Activated CD4-positive, alpha-beta T cell treated with anti-CD3 and anti-CD28 coated beads for 4 hours (primary cell): ENCODE data around the gene SRSF9.
"Not testable (repeated sequence)": the region's sequence is repeated elsewhere in the genome, so short reads cannot be mapped to it uniquely, and the experiment has no call there.

Source experiments
- DNase-seq, 2 donors: peaks; one replicate each; pipeline ENCODE4 v3.0.0-alpha.2; 2020

SRSF9 gene, protein sequence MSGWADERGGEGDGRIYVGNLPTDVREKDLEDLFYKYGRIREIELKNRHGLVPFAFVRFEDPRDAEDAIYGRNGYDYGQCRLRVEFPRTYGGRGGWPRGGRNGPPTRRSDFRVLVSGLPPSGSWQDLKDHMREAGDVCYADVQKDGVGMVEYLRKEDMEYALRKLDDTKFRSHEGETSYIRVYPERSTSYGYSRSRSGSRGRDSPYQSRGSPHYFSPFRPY

DNA sequence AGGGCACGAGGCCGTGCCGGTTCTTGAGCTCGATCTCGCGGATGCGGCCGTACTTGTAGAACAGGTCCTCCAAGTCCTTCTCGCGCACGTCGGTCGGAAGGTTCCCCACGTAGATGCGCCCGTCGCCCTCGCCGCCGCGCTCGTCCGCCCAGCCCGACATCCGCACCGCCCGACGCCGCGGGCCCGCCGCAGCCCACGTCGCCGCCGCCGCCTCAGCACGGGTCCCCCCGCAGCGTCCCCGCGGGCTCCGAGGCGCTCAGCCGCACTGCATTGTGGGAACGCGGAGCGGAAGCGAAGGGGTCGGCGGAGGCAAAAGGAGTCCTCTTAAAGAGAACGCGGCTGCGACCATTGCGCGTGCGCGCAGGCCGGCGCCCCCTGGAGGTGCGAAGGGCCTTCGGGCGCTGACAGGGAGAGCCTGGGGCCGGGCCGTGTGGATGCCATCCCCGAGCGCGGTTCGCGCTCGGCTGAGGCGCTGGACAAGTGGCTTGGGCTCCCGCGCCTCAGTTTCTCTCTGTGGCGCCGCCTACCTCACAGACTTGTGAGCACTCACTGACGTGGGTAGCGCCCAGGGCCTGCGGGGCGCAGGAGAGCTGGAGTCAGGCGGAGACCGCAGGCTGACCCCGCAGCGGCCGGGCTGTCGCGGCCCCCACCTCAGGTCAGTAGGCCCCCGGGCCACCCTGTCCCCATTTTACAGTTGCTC lies at the start of gene SRSF9:
TSS of gene SRSF9 (minus strand) at position 299 of the 700 bp plus-strand sequence. CDS start at position 160, 139 bp downstream.
- peak; percentile 95 to 96 for DNase-seq

DNA sequence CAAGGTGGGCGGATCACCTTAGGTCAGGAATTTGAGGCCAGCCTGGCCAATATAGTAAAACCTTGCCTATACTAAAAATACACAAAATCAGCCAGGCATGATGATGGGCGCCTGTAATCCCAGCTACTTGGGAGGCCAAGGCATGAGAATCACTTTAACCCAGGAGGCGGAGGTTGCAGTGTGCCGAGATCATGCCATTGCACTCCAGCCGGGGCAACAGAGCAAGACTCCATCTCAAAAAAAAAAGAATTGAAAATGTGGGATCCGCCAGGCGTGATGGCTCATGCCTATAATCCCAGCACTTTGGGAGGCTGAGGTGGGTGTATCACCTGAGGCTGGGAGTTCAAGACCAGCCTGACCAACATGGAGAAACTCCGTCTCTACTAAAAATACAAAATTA lies 49.8 kb upstream of the SRSF9 start:
- DNase-seq: not testable (repeated sequence)

DNA sequence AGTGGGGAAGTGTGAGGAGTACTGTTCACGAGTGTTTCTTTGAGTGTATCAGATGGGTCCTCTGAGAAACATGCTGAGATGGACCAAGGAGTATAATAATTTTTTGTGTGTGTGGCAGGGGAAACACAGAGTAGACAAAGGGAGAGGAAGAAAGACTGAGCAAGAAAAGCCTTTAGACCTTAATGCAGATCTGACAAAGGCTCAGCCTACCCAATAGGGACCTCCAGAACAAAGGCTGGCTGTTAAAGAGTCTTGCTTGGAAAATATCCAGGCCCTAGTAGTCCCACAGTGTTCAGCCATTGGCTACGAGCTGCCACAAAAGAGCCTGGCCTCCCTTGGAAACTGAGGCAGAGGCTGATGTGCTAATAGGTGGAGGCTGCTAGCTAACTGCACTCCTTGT lies 45.9 kb upstream of the SRSF9 start:
- DNase-seq: no peak

DNA sequence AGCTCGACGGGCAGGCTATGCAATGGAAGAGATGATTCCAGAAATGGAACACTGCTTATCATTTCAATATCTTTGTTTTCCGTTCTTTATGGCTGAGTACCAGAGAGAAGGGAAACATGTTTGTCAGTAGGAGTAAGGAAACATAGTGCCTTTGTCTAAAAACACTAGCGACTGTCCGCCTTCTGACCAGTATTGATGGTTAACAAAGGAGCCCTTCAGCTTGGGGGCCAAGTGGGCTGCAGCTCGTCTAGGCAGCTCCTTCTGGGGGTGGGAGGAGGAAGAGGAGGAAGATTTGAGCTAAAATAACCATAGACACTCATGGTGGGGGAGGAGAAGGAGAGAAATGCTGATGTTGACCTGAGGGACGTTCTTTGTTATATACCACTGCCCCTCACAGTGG lies 44.5 kb upstream of the SRSF9 start:
- no peak for DNase-seq

DNA sequence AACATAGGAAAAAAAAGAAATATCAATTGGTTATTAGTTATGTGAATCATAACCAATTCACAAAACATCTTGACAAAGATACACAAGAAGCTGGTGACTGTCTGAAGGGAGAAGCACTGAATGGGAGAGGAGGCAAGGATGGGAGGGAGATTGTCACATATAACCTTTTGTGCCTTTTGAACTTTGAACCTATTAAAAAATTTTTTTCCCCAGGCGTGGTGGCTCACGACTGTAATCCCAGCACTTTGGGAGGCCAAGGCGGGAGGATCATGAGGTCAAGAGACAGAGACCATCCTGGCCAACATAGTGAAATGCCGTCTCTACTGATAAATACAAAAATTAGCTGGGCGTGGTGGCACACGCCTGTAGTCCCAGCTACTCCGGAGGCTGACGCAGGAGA lies 39.0 kb upstream of the SRSF9 start:
- DNase-seq: no peak

DNA sequence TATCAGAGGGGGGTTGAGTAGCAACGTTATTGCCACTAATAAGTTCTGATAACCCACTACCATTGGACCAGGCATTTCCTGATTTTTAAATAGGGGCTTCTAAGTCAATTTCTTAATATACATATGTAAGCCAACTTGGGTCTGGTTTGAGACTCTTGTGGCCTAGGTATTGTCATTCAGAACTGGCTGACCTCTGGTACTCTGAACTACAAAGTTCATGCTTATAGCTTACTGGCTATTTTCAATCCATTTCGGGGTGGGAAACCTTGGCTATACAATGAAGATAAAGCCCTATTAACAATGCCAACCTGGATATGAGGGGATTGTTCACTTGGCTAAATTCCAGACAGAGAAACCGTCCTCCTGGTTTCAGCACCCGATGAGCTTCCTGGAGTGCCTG lies 35.0 kb upstream of the SRSF9 start:
- DNase-seq: no peak

DNA sequence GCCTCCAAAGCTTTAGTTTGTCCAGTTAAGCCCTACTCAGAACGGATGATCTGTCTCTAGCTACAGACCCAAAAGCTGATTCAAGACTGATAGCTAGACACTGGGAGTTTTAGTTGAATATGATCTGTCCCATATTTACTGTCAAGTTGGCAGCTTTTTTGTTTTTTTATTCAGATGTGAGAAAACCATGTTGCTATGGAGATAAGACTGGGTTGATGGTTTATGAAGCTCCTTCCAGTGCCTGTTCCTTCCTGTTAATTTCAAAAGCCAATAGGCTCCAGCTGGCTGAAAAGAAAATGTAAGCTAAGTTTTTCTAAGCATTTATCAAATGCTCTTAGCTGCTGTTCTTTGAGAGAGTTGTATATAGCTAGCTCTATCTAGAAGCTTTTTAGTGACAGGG lies 31.0 kb upstream of the SRSF9 start:
- DNase-seq: no peak

DNA sequence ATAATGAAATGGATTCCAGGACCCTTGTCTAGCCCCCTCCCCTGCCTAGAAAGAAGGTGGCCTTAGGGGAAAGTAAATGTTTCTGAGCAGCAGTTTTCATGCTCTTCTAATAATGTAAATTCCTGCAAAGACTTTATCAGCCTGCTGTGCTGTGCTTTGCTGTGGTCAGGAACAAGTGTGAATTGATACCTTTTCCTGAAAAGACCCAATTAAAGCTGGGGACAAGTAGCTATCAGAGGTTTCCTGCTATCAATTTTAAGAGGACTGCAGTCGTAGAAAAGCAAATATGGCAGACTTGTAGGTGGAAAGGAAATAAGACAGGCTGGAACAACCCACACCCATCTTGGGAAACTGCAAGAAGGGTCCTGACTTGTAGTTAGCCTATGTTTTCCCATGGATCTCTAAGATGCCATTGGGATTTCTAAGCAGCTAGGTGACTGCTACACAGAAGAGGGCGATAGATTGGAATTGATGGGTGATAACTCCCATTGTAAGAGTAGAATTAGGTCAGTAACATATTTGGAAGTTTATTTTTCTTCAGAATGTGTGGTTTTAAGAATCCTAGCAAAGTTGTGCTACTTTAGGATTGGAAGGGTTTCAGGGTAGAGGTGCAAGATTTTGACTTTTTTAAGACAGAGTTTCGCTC lies 29.4 kb upstream of the SRSF9 start:
- DNase-seq: no peak

DNA sequence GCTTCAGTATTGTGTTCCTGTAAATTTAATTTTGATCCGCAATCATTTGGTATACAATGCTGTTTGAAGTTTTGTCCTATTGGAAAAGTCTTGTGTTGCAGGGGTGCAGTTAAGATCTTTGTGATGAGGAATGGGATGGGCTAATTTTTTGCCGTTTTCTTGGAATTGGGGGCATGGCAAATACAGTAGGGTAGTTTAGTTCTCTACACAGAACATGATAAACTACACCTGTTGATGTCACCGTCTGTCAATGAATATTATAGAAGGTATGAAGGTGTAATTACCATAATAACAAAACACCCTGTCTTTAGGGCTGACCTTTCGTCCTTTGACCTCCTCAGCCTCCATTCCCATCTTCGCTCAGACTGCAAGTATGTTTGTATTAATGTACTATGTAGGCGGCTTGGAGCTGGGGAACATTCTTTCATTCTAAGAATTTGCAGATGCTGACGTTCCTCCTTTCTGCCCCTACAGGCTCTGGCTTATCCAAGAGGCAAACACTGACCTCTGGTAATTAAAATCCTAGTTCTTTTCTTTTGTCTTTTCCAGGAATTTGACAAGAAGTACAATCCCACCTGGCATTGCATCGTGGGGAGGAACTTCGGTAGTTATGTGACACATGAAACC lies 28.1 kb upstream of the SRSF9 start:
- no peak for DNase-seq

DNA sequence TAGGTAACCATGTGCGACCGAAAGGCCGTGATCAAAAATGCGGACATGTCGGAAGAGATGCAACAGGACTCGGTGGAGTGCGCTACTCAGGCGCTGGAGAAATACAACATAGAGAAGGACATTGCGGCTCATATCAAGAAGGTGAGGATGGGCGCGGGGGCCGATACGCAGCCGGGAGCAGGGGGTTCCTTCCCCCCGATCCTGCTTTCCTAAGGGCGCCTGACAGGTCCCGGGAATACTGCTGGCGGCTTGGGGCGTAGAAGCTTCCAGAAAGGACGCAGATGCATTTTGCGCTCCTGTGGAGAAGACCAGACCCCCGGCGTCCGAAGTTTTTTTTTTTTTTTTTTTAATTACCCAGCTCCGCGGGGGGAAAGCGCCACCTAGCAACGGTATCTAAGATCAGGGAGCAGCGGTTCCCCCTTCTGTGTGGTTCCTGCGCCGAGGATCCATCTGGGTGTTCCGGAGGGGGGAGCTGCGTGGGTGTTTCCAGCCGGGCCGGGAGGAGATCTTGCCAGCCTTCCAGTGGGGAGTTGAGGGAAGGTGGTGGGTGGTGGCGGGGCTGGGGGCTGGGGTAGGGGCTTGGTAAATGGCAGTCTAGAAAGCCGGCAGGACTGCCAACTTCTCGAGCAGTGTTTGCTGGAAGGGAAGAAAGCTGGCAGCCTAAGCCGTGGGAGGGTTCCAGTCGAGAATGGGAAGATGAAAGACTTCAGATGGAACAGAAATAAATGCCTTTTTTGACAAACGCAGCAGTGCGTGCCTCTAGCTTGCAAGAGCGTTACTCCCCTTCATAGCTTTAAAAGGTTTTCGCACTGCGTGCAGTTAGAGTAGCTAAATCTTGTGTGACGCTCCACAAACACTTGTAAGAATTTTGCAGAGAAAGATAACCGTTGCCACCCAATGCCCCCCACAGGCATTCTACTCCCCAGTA lies 27.1 kb upstream of the SRSF9 start:
- DNase-seq: peak; percentile 48 to 49

DNA sequence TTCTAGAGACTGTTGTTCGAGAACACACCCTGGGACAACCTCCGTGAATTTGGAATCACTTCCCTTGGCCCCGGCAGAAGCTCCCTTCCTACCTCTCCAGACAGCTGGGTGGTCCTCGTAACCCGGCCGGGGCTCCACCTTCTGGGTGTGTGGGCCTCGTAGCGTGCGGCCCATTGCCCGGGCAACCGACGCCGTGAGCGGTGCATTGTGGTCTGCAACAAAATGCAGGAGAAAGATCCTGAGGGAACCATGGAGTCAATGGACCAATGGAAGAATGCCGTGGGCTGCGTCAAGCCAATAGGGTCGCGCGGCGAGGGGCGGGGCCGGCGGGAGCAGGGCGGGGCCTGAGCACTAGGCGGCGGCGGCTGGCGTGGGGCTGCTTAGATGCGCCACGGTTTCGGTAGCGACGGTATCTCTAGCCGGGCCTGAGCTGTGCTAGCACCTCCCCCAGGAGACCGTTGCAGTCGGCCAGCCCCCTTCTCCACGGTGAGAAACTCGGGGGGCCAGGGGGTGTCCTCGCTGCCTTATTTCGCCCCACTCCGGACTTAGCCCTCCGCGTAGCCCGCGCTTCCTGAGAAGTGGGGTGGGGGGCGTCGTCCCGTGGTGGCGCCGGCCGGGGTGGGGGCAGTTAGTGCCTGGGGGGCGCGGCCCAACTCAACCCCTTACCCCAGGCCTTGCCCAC lies 26.3 kb upstream of the SRSF9 start, which contains the start of gene DYNLL1:
TSS of gene DYNLL1 (plus strand) at position 383 of the 682 bp plus-strand sequence. CDS start 309 bp downstream, outside the sequence.
- DNase-seq: peak; percentile 94 to 97

DNA sequence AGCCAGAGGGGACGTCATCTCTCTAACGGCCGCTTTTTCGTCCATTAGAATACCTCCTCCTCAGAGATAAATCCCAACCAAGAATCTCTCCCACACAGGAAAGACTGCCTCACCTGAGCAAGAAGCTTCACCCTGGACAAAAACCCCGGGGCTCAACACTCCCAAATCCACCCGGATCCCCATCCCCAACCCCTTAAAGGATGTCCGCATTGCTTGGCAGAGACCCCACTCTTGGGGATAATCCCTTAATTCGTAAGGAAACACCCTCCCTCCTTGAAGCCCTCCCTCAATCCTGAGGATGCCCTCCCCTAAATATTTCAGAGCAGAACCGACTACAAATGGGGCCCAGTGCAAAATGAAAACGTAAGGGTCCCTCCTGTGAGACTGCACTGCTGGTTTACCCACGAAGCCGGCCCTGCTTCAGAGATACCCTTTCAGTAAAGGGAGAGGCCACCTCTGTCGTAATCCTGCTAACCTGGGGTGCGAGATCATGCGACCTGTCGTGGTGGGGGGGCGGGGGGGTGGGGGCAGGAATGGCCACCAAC lies 25.7 kb upstream of the SRSF9 start:
- no peak for DNase-seq

DNA sequence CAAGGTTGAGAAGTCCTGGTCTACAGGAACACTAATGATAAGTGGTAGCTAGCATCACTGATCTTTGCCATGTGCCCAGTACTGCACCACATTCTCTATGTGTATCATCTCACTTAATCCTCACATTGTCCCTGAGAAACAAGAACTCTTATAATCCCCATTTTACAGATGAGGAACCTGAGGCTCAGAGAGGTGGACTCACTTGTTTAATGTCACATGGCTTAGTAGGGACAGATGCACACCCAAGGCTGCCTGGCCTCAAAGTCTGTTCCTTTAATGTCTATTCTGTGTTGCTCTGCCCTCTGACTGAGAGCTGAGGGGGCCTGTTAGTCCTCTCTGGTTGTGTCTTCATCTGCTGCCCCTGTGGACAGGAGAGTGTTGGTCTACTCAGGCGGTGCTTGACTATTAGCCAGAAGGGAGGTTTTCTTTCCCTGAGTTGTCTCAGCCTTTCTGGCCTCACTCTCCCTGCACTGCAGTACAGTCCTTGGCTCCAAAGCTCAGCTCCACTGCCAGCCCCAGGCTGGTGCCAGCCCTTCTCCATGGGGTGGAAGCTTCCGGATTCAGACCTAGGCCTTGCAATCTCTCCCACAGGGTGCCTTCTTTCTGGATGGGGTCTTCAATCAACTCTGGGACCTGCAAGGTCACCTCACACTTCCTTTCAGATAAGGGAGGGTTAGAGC lies 21.4 kb upstream of the SRSF9 start:
- DNase-seq: no peak

DNA sequence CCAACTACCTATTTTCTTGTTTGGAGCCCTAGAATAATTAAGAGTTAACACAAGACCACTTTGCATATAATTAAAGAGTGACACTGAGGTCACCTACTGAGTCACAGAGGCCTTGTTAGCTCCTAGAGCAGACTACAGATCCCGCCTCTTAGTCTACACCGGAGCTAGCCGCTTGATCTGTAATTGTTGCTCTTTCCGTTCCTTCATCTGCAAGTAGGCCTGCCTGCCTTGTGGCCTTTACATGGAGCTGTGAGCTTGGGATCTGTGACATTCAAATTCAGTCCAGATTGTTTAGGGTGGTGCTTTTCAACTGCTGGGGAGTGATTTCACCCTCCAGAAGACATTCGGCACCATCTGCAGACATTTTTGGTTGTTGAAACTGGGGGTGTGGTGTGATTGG lies 20.8 kb upstream of the SRSF9 start:
- no peak for DNase-seq

DNA sequence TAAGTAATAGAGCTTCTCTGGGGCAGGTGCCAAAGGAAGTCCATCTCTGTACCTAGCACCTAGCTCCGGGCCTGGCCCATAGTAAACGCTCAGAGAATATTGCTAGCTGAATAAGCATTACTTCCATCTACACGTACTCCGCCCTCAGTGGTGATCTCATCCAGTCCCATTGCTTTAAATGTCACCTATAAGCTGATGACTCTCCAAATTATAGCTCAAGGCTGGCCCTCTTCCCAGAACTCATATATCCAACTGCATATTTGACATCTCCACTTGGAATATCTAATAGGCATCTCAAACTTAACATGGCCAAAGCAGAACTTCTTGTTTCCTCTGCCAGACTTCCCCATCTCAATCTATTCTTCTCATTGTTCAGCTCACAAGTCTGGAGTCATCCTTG lies 19.5 kb upstream of the SRSF9 start:
- DNase-seq: no peak

DNA sequence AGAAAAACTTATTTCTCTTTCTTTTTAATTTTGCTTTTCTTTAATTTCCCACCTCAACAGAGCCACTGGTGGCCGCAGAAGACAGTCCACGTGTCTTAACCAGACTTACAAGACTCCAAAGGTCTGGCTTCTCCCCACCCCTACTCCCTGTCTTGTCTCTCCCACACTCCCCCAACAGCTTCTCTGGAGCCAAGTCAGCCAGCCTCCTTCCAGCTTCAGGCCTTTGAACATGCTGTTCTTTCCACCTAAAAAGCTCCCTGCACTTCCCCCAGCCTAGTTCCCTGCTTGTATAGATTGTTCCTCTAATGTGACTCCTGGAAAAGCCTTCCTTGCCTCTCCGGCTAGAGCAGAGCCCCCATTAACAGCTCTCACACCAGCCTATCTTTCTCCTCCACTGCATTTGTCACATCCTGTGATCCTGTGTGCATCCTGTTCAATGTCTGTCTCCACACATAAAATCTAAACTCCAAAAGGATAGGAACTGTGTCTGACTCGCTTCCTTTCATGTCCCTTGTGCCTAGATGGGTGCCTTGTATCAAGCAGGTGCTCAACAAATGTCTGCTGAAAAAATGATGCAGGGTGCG lies 18.6 kb upstream of the SRSF9 start:
- DNase-seq: no peak

DNA sequence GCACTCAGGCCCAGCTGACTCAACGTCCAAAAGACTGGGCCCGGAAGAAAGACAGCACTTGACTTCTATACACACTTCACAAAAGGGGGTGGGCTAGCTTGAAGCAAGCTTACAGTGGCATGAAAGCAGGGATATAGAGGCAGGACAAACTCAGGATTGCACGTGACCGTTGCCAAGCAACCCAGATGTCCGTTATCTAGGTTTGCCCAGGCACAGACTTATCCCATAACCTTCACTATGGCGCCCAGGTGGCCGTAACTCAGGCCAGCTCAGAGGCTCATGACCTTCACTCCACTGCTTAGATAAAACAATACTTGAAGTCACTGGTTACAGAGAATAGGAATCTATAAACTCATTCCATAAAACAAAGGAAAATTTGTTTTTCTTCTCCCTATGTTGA lies 18.0 kb upstream of the SRSF9 start:
- not testable (repeated sequence) for DNase-seq

DNA sequence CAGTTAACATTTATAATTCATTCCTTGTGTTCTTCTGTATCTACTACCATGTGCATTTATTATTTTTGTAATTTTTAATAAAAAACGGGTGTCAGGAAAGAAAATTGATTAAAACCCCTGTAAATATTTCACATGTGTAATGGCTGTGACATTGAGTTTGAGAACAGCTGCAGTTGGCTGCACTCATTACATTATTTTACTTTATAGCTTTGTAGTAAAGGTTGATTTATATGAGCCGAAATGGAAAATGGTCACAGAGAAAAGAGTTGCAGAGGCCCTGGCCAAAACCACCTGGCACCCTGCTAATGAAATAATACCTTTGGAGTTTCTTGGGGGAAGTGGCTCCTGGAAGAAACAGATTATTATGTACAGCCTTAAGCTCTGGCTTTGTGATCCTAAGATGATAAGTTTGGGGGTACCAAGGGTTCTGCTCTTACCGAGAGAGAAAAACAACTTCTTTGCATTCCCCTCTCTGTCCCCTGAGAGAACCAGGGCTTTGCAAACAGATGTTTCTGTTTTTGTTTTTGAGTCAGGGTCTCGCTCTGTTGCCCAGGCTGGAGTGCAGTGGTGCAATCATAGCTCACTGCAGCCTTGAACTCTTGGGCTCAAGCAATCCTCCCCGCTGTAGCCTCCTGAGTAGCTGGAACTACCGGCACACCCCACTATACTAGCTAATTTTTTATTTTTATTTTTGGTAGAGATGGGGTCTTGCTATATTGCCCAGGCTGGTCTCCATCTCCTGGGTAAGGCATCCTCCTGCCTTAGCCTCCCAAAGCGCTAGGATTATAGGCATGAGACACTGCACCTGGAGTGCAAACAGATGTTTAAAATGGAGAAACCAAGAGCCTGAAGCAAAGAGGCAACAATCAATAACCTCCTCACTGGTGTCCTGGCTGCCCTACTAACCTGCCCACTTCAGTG lies 16.7 kb upstream of the SRSF9 start:
- no peak for DNase-seq

DNA sequence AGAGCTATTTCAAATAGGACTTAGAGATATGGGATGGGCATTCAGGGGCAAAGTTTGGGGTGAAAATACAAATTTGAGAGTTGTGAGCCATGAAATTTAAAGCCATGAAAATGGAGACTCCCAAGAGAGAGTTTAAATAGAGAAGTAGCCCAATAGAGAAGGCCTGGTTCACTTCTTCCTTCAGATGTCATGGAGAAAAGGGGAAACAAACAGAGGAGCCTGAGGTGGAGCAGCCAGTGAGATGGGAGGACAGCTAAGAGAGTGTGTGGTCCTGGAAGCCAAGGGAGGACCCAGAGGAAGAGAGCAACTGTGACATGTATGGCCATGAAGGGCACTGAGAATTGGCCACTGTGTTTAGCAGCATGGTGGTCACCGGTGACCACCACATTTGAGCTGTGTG lies 14.1 kb upstream of the SRSF9 start:
- no peak for DNase-seq
